ENCODE data around the gene P3R3URF.
A peak's percentile ranks its signal among the peaks of the same experiment; 100 is the strongest.

The P3R3URF gene

DNA sequence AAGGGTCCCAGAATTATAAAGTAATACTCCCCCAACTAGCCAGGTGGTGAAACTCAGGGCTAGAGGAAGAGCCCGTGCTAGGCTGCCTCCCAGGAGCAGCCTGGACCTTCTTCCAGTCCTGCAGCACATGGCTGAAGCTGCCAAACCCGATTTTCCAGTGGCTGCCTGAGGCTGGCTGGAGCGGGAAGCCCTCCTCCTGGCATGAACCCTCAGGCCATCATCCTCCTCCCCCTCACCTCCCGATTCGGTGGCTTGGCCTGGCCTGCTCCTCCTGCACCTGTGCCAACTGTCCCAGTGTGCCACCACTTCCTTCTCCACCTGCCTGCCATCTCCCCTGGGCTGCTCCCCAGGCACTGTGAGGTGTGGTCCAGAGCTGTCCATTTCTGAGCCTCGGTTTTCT lies 4.4 kb downstream of the P3R3URF start:
- no peak for DNase-seq

DNA sequence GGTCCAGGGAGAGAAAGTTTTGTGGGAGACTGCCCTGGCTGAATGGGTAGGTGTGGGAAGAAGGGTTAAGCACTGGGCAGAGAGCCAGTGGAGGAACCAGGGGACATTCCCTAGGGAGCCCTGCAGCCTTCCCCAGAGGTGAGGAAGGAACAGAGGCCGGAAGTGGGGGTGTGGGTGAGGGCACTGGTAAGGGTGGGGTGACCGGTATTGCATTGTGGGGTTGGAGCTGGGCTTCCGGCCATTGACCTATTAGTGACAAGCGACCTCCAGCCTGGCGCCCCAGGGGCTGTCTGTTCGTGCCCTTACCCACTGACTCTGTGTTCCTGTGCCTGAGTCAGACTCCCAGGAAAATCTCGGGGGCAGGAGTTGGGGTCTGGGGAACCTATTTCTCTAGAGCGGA lies 4.9 kb downstream of the P3R3URF start:
- DNase-seq = no peak

DNA sequence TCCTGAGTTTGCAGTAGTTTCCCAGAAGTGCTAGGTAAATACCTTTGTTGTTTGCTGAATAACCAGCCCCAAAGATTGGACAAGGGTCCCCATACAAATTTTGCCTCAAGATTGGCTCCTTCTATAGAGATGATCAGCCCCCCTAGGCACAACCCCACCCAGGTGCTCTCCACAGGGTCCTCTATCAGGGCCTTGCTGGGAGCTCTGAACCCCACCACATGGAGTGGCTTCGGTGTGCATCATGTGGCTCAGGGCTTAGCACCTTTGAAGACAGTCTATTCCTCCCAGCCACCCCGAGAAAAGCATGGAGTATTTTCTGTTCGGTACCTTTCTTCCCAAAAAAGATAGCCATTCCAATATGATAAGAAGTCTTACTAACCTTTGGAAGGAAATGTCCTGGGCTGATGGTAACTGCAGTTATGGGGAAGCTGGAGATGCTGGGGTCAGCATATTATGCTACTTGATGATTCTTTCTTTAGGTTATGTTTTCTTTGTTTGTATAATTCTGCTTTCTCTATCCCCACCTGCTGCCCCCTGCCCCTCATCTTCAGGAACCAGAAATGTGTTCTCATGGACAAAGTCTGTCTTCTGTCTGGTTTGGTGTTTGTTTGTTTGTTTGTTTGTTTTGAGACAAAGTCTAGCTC lies 6.4 kb downstream of the P3R3URF start:
- DNase-seq = no peak

DNA sequence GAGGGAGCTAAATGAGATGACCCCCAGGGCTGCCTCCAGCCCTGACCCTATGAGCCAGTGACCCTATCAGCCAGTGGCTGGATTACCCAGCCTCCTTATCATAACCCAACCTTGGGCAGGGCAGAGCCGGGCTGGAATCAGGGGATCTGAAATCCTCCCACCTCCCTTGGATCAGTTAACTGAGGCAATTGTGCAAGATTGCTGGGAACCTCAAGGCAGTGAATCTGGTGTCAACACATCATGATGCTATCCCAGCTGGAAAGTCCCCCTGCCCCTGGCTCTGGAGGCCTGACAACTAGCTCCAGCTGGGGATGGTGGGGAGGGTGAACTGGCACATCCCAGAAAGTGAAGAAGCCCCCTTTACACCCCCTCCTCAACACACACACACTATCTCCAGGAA lies 7.8 kb downstream of the P3R3URF start:
- DNase-seq = no peak

DNA sequence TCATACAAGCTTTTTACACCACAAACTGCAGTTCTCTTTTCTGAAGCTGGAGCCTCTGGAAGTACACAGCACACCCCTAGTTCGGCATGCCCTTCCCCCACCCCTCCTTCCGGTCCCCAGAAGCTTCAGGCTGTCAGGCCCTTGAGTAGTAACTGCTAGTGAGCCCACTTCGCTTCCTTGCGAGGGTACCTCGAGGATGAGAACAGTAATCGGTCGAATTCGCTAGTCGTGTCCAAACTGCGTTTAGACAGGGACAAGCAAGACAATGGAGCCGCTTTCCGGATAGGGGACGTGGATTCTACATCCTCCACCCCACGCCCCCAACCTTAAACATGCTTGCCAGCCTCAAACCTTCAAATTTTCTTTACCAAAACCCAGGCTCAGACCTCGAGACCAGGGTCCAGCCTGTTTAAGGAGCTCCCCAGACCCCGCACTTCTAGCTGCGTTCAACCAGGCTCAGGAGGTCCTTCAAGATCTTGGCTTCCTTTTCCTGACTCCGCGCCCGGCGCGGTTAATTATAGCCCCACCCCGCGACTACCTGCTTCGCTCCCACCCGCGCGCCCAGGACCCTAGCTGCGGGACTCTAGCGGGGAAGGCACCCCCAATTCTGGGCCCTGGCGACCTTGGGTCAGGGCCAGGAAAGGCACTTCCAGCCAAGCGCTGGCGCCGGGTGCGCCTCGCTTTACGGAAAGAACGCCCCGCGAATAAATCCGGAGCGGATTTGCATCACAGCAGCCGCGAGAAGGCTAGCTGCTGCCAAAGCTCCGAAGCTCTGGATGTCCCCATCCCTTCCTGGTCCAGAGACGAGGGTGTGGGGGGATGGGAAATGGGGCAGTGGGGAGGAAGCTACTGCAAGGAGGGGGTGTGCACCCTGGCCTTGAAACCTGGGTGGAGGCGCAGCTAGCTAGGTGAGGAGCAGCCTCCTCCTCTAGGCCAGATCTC lies 9.5 kb downstream of the P3R3URF start:
- peak; percentile 60 to 64 for DNase-seq

DNA sequence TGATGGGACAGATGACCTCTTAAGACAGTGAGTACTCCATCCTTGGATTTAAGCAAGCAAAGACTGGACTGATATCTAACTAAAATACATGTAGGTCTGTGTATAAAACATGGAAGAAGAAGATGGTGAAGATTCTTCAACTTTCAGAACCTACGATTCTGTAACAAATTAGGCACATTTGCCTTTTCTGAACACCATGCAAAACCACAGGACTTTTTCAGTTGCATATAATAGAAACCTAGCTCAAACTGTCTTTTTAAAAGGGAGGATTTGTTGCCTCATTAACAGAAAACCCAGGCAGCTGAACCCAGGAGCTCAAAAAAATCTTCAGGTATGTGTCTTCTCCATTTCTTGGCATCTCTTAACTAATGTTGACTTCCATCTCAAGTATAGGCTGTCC lies 16.1 kb downstream of the P3R3URF start:
- no peak for DNase-seq

DNA sequence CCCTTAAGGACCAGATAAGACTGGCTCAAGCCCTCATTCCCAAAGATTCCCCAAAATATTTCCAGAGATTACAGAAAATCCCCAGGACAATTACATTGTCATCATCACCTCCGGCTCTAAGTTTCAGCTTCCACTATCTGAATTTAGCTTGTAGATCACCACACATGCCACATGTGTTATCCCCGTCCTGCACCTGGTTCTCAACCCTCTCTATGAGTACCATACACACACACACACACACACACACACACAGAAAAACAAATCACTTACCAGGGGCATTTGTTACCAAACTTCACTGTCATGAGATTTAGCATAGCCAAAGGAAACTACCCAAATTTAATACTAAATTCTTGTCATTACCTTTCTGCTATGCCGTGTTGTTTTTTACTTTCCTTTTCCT lies 16.8 kb downstream of the P3R3URF start:
- no peak for DNase-seq

DNA sequence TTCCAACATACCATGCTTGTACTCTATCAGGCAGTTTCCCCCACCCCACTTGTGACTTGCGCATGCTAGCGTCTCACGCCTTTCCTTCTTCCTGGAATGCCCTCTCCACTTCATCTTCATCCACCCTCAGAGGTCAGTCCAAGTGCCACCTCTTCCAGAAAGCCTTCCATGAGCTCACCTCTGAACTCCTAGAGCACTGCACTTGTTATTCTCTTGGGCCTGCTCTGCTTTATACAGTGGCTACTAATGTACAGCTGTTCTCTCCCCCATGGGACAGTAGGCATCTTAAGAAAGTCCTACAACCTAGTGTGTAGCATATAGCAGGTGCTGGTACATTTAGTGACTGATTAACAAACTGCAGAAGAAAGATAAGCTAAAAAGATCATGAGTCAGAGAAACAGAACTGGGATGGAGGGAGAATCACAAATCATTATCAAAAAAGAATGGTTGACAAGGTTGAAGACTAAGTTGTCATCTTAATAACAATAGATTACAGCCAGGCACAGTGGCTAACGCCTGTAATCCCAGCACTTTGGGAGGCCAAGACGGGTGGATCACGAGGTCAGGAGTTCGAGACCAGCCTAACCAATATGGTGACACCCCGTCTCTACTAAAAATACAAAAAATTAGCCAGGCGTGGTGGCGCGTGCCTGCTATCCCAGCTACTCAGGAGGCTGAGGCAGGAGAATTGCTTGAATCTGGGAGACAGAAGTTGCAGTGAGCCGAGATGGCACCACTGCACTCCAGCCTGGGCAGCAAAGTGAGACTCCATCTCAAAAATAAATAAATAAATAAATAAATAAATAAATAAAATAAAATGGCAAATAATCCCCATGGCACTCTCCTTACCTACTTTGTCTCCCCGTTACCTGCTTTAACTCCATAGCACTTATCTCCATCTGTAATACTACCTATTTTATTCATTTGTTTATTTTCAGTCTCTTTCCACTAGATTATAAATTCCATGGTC lies 17.7 kb downstream of the P3R3URF start:
- no peak for DNase-seq

DNA sequence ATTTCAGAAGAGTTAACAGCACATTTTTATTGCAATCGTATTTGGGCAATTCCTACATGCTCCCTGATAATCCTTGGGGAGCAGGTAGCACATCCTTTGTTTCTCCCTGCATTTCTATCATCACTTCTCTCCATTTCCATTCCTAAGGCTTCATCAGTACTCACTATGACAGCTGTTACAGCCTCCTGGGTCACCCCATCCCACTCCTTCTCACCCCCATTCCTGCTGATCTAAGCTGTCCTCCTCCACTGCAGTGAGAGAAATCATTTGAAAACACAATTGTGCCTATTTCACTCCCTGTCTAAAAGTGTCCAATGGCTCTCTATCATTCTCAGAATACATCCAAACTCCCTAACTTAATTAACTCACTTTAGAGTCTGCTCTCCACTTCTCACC lies 18.4 kb downstream of the P3R3URF start:
- no peak for DNase-seq

DNA sequence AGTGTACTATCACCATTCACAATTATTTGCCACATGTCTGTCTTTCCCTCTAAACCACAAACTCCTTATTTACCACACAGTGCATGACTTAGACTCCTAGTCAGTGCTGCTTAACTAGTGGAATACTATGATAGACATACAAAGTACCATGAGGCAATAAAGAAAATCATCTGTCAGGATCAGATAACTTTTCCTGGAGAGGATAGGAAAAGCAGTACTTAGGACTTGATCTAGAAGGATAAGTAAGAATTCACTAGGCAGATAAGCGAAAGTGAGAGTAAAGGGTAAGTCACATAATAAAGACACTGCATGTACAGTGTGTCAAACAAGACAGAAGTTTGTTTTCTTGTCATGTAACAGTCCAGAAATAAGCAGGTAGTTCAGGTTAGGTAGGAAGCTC lies 22.6 kb downstream of the P3R3URF start:
- no peak for DNase-seq

DNA sequence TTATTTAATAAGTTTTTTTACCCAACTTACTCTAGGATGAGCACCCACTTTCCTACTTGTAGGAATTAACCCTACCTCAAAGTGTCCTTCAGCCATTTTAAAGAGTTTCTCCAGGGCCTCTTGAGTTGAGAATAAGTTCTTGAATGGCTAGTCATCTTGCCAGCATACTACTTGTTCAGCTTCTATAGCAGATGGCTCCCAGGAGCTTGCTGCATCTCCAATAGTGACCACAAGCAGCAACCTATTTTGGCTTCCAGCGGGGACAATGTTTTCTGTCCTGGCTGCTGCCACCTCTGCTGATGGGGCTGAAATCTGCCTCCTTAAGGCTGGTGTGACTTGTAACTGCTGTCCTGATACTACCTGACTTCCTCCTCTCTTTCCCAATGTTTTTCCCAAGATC lies 23.1 kb downstream of the P3R3URF start:
- no peak for DNase-seq

DNA sequence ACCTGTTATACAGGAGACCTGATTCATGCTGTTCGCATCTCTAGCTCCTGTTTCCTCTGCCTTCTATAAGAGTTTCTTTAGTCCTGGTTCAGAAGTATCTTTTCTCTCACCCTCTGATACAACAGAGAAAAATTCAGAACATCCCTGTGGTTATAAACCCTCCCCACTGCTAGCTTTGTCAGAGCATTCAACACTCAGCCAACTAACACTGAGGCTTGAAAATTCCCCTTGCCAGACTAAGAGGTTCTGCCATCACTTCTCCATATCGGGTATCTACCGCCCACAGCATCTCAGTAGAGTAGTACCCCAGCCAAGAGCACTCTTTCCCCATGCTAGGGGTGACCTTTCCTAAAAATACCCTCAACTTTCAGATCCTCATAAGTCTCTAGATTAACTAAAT lies 24.3 kb downstream of the P3R3URF start:
- no peak for DNase-seq

DNA sequence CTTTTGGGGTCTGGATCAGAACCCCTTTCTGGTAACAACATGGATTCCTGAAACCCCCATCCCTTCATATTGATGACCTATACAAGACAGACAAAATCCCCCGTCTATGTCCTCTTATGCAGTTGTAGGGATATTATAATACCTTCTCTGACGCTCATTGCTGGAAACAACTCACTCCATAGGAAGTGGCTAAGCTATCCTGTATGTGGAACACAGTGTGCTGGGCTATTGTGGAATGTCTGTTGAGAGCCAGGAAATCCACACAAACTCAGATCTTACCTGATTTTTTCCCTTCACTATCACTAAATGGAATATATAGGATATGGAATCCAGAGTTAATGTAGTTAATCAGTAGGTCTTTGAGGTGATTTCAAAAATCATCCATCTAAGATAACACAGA lies 26.2 kb downstream of the P3R3URF start:
- DNase-seq = no peak

DNA sequence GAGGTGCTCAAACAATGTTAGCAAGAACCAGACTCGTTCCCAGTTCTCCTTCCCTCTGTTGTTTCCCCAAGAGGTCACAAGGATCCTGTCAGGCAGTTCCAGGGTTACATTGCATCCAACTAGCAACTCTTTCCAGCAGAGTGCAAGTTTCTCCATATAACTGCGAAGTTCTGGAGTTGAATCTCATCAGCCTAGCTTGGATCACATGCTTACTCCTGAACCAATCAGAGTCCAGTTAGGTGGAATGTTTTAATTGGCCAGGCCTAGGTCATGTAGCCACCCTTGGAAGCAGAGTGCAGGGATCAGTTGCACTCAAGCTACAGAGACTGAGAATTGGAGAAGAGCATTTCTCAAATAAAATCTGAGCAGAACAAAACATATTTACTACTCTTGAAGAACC lies 28.0 kb downstream of the P3R3URF start:
- no peak for DNase-seq

DNA sequence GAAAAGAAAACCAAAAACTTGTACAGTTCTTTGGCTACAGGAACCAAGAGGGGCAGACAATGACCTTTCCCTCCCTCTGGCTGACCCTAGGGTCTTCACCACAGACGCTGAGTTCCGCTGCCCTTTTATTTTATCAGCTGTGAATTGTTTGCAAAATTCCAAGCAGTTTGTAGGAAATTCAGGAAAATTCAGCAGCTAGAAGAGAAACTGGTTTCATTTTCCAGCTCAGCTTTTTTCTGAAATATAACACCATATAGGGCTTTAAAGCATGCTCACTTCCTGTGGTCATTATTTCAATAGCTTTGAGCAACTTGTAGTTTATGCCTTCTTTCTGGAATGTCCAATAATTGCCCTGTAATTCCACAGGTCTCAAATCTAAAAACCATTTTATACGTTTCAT lies 38.4 kb downstream of the P3R3URF start:
- no peak for DNase-seq

DNA sequence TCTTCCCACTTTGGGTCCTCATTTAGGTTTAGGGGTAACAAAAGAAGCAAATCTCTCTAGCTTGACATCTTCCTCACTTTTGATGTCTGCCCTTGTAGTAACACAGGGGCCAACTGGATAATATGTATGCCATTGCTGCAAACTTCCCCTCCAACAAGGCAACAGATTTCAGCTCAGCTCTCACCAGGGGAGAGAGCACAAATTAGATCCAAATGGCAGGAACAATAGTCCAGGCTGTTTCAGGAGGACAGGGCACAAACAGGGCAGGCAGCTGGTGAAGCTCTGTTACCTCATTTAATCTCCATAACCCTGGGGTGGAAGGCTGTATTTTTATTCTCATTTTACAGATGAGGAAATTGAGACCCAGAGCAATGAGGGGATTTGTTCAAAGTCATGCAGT lies 39.6 kb downstream of the P3R3URF start:
- DNase-seq = no peak

DNA sequence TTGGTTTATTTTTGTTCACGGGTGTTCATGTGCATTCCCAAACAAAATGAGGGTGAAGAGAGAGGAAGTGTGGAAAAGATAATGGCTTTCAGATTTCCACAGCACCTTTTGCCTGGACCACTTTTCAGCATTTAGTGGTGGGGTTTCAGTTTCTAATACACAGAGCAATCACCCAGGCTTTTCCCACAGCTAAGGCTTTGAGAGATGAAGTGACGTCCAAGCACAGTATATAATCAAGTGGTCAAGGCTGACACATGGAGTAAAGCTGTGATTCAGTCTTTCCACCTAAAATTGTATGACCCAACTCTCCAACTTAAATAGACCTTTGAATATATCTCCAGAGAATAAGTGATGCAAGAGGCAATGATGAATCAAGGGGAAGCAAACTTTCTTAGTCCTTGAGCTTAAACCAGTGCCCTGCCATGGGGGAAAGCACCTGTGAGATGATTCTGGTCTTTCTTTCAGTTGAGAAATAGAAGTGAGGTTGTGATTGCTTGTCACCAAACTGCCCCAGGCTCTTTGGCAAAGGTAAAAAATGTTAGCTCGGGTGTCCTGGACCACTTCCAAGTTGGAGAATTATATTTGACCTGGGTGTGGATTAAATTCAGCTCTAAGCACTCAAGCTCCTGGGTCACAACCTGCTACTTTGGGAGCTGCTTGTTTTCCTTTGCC lies 41.5 kb downstream of the P3R3URF start:
- DNase-seq = no peak

DNA sequence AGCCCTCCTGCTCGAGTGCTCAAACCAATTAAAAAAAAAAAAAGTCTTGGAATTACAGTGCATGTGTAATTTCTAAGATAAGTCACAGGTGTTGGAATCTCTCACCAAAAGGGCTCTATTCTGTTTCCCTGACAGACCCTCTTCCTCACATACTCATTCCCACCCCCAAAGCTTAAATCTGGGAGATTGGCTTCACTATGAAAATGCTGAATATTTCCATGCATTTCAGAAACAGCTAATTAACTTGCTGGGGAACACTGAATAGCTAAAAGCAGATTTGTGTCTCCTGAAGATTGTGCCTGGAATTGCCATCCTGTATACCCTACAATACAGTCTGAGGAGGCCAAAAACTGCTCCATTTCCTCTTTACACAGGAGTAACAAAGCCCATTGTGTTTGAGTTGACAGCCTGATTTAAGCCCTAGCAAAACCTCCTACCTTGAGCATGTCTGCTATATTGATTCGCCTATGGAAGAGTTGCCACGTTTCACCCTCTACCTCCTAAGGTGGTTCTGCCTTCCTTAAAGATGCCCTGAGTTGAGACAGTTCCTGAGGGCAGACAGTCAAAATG lies 42.4 kb downstream of the P3R3URF start:
- no peak for DNase-seq

DNA sequence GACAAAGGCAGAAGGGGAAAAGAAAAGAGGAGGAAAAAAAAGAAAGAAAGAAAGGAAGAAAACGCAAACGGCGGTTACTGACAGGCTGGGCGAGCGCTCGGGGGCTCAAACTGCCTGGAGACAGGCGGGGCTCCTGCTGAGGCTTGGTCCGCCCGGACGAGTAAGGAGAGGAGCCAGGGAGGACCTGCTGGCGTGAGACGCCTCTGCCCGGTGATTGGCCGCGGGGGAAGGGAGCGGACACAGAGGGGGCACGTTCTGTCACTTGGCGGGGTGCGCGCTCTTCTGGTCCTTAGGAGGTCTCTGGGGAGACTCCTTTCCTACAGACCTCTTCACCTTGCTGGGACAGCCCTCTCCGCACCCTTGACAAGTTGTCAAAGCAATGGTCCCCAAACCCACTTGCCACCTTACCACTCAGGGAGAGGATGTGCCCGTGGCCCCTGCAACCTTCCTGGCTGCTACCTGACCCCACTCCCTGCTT lies 43.1 kb downstream of the P3R3URF start:
- DNase-seq = no peak

DNA sequence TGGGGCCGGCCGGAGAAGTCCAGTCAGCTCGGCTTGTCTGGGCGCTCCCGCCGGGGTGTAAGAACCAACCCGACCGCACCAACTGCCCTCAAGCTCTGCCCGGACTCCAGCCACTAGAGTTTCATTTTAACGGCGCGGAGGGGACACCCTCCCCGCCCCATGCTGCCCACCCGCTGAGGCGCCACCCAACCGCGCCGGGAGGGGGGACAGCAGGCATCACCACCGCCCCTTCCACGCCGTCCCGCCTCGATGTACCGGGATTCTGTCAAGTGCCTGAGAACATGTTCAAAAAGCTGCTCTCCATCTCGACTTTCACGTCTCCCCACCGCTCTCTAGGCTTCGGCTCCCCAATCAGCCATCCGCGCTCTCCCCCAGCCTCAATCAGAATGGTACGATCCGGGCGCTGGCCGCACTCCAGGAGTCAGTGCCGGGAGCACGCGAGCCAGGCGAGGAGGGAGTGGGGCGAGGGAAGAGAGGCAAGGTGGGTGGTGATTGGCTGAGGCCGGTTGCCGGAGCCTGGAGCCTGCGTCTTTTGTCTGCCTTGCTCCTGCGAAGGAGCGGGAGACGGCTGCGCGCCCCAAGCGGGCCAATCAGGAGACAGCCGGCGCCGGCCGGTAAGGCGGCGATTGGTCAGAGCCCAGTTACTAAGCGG lies 43.6 kb downstream of the P3R3URF start, which contains the start of gene PIK3R3:
TSS of gene PIK3R3 (minus strand) at position 101 of the 652 bp plus-strand sequence. CDS start 677 bp downstream, outside the sequence.
- DNase-seq = peak; percentile 91 to 92
